ENCODE results near the gene KSR1. TPM values are rescaled to one million over a fixed set of nuclear protein-coding genes. Genes with fewer than 3 reads are reported as not detected.
"Not testable (repeated sequence)": the region's sequence is repeated elsewhere in the genome, so short reads cannot be mapped to it uniquely, and the experiment has no call there.

Gene KSR1
- total RNA-seq, 2 donors from 2014 or later: 33.7 to 46.3 TPM

DNA sequence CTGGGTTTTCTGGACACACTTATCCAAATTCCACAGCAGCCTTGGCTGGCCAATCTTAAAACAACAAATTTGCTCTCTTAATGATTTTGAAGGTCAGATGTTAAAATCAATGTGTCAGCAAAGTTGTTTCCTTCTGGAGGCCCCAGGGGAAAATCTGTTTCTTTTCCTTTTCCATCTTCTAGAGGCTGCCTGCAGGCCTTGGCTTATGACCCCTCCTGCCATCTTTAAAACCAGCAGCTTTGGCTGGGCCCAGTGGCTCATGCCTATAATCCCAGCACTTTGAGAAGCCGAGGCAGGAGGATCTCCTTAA lies 177.7 kb downstream of the KSR1 start:
- TF ChIP-seq, protein P1, sequence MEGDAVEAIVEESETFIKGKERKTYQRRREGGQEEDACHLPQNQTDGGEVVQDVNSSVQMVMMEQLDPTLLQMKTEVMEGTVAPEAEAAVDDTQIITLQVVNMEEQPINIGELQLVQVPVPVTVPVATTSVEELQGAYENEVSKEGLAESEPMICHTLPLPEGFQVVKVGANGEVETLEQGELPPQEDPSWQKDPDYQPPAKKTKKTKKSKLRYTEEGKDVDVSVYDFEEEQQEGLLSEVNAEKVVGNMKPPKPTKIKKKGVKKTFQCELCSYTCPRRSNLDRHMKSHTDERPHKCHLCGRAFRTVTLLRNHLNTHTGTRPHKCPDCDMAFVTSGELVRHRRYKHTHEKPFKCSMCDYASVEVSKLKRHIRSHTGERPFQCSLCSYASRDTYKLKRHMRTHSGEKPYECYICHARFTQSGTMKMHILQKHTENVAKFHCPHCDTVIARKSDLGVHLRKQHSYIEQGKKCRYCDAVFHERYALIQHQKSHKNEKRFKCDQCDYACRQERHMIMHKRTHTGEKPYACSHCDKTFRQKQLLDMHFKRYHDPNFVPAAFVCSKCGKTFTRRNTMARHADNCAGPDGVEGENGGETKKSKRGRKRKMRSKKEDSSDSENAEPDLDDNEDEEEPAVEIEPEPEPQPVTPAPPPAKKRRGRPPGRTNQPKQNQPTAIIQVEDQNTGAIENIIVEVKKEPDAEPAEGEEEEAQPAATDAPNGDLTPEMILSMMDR (conservative IDR thresholded peaks at IDR 0.05): no peak
- 93 to 100% methylated on average over 1 of the region's 1 CpG for WGBS, 2 experiments (ENCODE audit: insufficient coverage in 1 of 2, insufficient read length in 1 of 2)
- Mint-ChIP-seq H3K27ac (no peak overlapping the region), H3K9me3 (no peaks in the 10 kb centered on the region), H3K4me3 (no peak overlapping the region), H3K4me1 (peaks cover 10% of the 10 kb centered on the region), H3K27me3 (ENCODE audit: insufficient read depth) (no peaks in the 10 kb centered on the region), H3K36me3 (ENCODE audit: low read depth) (peaks cover 3% of the 10 kb centered on the region)
- H3K27me3 ChIP-seq (ENCODE audit: control insufficient read depth, insufficient read depth, low read length, poor library complexity, severe bottlenecking): no peaks in the 10 kb centered on the region
- DNase-seq: no peak
- H3K27ac ChIP-seq (ENCODE audit: low read depth, low read length): no peak overlapping the region
- no peak overlapping the region for H3K4me3 ChIP-seq (ENCODE audit: low read length)
- no peaks in the 10 kb centered on the region for H3K36me3 ChIP-seq (ENCODE audit: control insufficient read depth, insufficient read depth, low read length)
- no peak overlapping the region for H3K9ac ChIP-seq (ENCODE audit: extremely low read depth, low read length, poor library complexity, severe bottlenecking)
- H3K9me3 ChIP-seq (ENCODE audit: control insufficient read depth, low read length): no peaks in the 10 kb centered on the region
- no peaks in the 10 kb centered on the region for H3K4me1 ChIP-seq (ENCODE audit: control insufficient read depth, insufficient read depth, low read length)

DNA sequence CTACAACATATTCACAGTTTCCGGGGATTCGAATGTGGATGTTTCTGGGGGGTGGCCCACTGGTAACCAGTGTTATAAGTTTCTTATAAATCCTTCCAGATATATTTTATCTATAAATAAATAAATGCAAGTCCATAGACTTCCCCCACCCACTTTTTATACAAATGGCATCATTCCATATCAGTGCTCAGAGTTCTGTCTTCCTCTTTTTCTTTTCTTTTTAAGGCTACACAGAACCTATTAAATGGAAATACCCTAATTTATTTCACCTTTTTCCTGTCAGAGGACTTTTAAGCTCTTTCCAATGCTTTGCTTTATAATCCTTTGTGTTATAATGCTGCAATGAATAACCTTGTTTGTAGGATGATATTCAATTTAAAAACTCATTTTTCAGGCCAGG lies 178.5 kb downstream of the KSR1 start:
- no peaks in the 10 kb centered on the region for H3K36me3 Mint-ChIP-seq (ENCODE audit: low read depth)
- WGBS, 2 experiments (ENCODE audit: insufficient coverage in 1 of 2, insufficient read length in 1 of 2): no CpG with 5 or more reads among the region's 2 CpGs
- H3K4me1 Mint-ChIP-seq: peaks cover 10% of the 10 kb centered on the region
- H3K9me3 Mint-ChIP-seq: no peaks in the 10 kb centered on the region
- Histone ChIP-seq H3K4me1 (ENCODE audit: control insufficient read depth, insufficient read depth, low read length) (no peaks in the 10 kb centered on the region), H3K9me3 (ENCODE audit: control insufficient read depth, low read length) (no peaks in the 10 kb centered on the region), H3K27ac (ENCODE audit: low read depth, low read length) (no peak overlapping the region), H3K9ac (ENCODE audit: extremely low read depth, low read length, poor library complexity, severe bottlenecking) (no peak overlapping the region), H3K27me3 (ENCODE audit: control insufficient read depth, insufficient read depth, low read length, poor library complexity, severe bottlenecking) (no peaks in the 10 kb centered on the region), H3K4me3 (ENCODE audit: low read length) (no peak overlapping the region), H3K36me3 (ENCODE audit: control insufficient read depth, insufficient read depth, low read length) (no peaks in the 10 kb centered on the region)
- DNase-seq: no peak
- TF ChIP-seq, protein P1 (conservative IDR thresholded peaks at IDR 0.05): no peak
- H3K27ac Mint-ChIP-seq: no peak overlapping the region
- no peak overlapping the region for H3K4me3 Mint-ChIP-seq
- no peaks in the 10 kb centered on the region for H3K27me3 Mint-ChIP-seq (ENCODE audit: insufficient read depth)

DNA sequence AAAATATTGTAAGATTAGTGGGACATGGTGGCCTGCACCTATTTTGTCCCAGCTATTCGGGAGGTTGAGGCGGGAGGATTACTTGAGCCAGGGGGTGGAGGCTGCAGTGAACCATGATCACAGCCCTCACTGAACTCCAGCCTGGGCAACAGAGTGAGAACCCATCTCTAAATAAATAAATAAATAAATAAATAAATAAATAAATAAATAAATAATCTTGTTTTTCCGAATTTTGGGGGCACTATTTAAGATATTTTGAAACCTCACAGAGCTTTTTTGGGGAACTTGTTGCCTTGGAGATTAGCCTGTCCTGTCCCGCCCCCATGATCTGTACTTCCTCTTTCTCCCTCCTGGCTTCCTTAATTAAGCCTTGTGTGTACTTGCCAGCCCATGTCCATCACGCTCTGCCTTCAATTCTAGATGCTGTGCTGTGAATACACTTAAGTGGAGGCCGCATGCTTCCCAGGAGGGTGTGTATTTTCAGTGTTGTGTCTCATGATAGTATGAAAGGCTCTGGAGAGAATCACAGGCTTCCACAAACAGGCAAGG lies 179.1 kb downstream of the KSR1 start:
- Mint-ChIP-seq H3K4me3 (no peak overlapping the region), H3K36me3 (ENCODE audit: low read depth) (no peaks in the 10 kb centered on the region), H3K4me1 (peaks cover 13% of the 10 kb centered on the region), H3K9me3 (no peaks in the 10 kb centered on the region), H3K27me3 (ENCODE audit: insufficient read depth) (no peaks in the 10 kb centered on the region), H3K27ac (no peak overlapping the region)
- no peak overlapping the region for H3K4me3 ChIP-seq (ENCODE audit: low read length)
- no peaks in the 10 kb centered on the region for H3K9me3 ChIP-seq (ENCODE audit: control insufficient read depth, low read length)
- no peak overlapping the region for H3K27ac ChIP-seq (ENCODE audit: low read depth, low read length)
- no peak for DNase-seq
- no peak overlapping the region for H3K9ac ChIP-seq (ENCODE audit: extremely low read depth, low read length, poor library complexity, severe bottlenecking)
- no peaks in the 10 kb centered on the region for H3K36me3 ChIP-seq (ENCODE audit: control insufficient read depth, insufficient read depth, low read length)
- no peaks in the 10 kb centered on the region for H3K27me3 ChIP-seq (ENCODE audit: control insufficient read depth, insufficient read depth, low read length, poor library complexity, severe bottlenecking)
- TF ChIP-seq, protein P1 (conservative IDR thresholded peaks at IDR 0.05): no peak
- no peaks in the 10 kb centered on the region for H3K4me1 ChIP-seq (ENCODE audit: control insufficient read depth, insufficient read depth, low read length)
- WGBS, 2 experiments (ENCODE audit: insufficient coverage in 1 of 2, insufficient read length in 1 of 2): 90 to 100% methylated on average over 1 to 6 of the region's 6 CpGs

DNA sequence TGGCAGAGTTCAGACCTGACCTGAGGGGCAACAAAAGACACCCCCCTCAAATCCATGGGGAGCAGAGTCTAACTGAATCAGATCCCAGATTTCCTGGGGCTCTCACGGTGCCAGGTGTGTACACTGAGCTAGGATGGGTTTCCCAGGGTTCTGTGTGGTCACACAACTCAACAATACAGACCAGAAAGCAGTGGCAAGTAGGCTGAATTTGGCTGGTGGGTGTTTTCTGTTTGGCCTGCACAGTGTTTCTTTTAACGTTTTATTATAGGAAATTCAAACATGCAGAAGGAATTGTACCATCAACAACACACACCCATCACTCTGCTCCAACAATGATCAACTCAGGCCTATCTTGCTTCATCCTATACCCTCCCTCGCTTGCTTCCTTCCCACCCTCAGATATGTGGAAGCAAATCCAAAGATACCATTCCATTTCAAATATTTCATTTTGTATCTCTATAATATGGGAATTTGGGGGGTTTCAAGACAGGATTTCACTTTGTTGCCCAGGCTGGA lies 179.8 kb downstream of the KSR1 start:
- not testable (repeated sequence) for H3K27ac Mint-ChIP-seq; H3K27me3 ChIP-seq (ENCODE audit: control insufficient read depth, insufficient read depth, low read length, poor library complexity, severe bottlenecking)
- 60 to 86% methylated on average over 1 to 3 of the region's 3 CpGs for WGBS, 2 experiments (ENCODE audit: insufficient coverage in 1 of 2, insufficient read length in 1 of 2)

DNA sequence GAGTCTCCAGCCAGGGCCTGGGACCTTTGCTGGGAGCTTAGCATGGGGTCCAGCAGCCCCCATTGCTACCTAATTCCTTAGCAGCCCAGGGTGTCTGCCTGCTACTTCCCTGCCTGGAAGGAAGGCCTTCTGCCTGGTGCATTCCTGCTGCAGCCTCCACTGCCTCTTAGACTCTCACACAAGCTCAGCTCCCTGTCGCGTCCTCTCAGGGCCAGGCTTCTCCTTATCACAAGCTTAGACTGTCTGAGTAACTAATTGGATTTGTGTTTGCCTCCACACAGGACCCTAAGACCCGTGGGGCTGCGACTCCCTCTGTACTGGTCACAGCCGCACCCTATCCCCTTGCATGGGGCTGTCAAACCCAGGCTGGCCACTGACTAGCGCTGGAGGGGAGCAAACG lies 181.6 kb downstream of the KSR1 start:
- not testable (repeated sequence) for H3K36me3 Mint-ChIP-seq (ENCODE audit: low read depth); H3K4me1 Mint-ChIP-seq; H3K27me3 ChIP-seq (ENCODE audit: control insufficient read depth, insufficient read depth, low read length, poor library complexity, severe bottlenecking); H3K27me3 Mint-ChIP-seq (ENCODE audit: insufficient read depth); DNase-seq; H3K27ac ChIP-seq (ENCODE audit: low read depth, low read length); H3K36me3 ChIP-seq (ENCODE audit: control insufficient read depth, insufficient read depth, low read length); H3K9me3 Mint-ChIP-seq; H3K27ac Mint-ChIP-seq; H3K9me3 ChIP-seq (ENCODE audit: control insufficient read depth, low read length); H3K4me1 ChIP-seq (ENCODE audit: control insufficient read depth, insufficient read depth, low read length); H3K4me3 ChIP-seq (ENCODE audit: low read length); H3K9ac ChIP-seq (ENCODE audit: extremely low read depth, low read length, poor library complexity, severe bottlenecking); H3K4me3 Mint-ChIP-seq
- 61% methylated on average over 2 of the region's 7 CpGs; no CpG with 5 or more reads in 1 of the 2 experiments for WGBS, 2 experiments (ENCODE audit: insufficient coverage in 1 of 2, insufficient read length in 1 of 2)

More for the DNA sequence above, 179.8 kb downstream of the KSR1 start:
- H3K36me3 Mint-ChIP-seq (ENCODE audit: low read depth); H3K4me1 ChIP-seq (ENCODE audit: control insufficient read depth, insufficient read depth, low read length); DNase-seq; H3K4me3 ChIP-seq (ENCODE audit: low read length); H3K27ac ChIP-seq (ENCODE audit: low read depth, low read length); H3K36me3 ChIP-seq (ENCODE audit: control insufficient read depth, insufficient read depth, low read length); H3K27me3 Mint-ChIP-seq (ENCODE audit: insufficient read depth); H3K9me3 Mint-ChIP-seq; H3K9me3 ChIP-seq (ENCODE audit: control insufficient read depth, low read length); H3K9ac ChIP-seq (ENCODE audit: extremely low read depth, low read length, poor library complexity, severe bottlenecking); H3K4me3 Mint-ChIP-seq: not testable (repeated sequence)
- H3K4me1 Mint-ChIP-seq: peaks cover 15% of the 10 kb centered on the region
